Activated CD4-positive, alpha-beta T cell treated with anti-CD3 and anti-CD28 coated beads, Interleukin-2, amount 50 U/mL, for 16 hours (primary cell): ENCODE measurements around the gene C18orf63.

Source experiments
- DNase-seq: peaks from one replicate; pipeline ENCODE4 v3.0.0-alpha.2; 2020

The C18orf63 gene

DNA sequence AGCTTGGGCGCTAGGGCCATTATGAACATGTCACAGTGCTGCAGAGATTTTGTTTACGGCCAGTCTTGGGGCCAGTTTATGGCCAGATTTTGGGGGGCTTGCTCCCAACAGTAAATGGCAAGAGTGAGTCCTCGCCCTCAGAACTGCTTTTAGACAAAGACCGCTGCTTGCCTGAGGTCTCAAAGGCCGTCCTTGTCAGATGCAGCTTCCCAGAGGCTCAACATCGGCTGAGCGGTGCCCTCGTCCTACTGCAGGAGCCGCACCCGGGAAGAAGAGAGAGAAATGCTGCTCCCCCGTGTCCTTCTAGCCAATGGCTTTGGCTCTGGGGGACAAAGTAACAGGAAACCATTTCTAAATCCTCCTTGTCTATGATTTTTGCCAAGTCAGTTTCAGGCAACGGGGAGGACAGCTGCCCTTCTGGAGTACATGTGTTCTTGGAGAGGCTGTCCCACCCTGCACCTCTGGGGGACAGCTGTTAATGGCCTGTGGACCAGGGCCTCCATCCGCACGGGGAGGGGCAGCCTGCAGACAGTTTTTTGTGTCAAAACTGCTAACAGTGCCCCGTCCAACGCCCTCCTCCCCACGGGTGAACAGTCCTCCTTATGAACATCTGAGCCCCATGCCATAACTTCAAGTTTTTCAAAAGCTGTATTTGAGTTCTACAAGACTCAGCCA, 66.1 kb downstream of the C18orf63 start:
- no peak for DNase-seq

DNA sequence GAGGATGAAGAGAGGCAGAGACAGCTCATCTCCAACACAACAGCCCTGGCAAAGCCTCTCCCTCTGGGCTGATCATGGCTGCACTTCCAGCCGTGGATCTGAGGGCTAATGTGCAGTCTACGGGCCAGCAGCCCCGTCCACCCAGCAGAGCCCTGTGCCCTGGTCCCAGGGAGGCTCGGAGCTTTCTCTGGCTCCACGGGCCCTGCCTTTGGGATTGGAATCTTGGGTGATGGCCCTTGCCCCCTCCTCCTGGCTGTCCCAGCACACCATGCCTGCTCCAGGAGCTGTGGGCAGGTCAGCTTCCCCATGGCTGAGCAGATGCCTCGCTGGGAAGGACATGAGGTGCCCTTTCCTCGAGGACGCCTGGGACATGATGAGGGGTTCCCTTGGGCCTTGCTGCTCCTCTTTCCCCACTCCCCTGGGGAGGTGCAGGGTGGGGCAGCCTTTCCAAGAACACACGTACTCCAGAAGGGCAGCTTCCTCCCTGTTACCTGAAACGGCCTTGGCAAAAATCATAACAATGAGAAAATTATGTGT, 66.9 kb downstream of the C18orf63 start:
- DNase-seq = no peak

DNA sequence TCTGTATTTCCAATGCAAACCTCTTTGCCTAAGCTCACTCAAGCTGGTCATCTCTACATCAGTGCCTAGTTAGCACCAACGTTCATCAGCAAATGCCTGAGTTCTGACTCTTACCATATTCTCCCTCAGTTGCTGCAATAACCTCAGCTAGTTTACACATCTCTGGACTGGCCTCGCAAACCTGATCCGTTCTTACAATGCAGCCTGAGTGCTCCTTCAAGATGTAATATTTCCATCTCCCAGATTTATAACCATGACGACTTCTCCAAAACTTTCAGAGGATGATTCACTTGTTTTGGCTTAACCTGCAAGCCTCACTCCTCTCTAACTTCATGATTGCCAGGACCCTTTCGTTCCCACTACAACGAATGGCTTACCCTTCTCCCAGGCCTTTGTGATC, 71.7 kb downstream of the C18orf63 start:
- DNase-seq = no peak

DNA sequence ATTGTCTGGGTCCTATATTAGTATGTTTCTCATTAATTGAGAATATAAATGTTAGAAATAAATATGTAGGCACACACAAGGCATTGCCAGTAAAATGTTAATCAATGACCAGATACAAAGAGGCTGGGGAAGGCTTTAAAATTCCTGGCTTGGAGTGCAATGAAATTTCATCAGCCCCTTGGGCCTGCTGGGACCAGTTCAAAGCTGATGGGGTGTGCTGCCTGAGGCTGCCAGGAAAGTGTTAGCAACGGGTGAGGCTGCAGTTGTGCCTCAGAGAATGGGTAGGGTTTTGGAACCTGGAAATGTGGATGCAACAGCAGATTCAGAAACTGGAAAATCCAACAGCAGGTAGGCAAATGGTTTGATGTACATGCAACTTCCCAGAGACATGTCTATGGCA, 72.6 kb downstream of the C18orf63 start:
- DNase-seq = no peak

DNA sequence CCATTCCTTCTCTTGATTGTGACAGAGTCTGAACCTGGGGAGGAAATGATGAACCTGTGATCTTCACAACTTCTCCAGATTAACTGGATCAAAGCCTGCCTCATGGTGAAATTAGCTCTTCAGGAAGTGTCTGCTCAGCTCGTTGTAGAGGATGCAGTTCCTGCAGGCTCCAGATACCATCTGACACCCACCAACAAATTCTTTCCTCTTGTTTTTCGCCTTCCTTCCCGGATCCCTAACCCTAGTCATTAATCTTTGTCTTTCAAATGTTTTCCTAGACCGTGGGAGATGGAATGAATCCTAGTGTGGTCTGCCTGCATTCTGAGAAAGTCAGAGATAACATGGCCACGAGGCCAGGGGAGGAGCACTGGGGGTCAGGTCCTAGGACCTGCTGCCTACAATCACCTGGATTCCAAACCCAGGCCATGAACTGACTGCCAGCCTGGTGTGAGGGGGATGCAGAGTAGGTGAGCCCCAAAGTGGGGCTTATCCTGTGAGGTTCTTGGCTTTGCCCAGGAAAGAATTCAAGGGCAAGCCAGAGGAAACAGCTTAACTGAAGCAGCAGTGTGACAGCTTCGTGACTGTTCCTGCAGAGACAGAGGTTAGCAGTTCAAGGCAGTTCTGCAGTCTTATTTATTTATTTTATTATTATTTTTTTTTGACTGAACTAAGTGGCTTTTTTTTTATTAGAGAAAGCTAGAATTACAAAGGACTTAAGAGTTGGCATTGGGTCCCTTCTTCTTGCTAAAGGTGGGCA, 73.7 kb downstream of the C18orf63 start:
- no peak for DNase-seq

DNA sequence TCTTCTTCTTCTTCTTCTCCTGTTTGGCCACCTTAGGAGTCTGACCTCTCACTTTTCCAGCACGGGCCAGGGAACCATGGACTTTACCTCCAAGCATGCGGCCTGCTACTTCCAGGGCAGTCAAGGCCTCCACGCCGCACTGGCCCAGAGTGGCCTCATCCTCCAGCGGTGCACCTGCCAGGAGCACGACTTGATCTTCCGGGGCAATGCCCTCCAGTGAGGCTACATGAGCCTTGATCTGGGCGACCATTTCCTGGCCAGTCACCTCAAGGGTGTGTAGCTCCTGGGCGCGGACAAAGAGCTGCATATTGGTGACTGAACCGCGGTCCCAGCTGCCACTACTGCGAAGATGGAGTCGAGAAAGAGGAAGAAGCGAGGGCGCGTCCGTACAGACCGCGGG, 74.4 kb downstream of the C18orf63 start:
- DNase-seq = no peak

DNA sequence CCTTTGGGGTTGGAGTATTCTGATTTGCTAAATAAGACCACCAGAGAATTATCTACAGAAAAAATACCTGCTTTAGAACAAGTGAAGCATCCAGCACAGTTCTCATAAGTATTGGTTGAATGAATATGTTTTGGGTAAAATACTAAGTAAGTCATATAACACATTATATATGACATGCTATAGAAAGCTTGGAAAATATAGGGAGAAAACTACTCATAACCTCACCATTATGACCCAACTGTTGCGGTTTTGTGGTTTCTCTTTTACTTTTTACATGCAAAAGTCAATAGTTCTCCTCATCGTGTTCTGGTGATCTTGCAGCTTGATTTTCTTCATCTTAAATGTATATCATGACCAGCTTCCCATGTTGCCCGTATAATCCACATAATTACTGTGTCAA, 75.3 kb downstream of the C18orf63 start:
- DNase-seq = peak; percentile 31

DNA sequence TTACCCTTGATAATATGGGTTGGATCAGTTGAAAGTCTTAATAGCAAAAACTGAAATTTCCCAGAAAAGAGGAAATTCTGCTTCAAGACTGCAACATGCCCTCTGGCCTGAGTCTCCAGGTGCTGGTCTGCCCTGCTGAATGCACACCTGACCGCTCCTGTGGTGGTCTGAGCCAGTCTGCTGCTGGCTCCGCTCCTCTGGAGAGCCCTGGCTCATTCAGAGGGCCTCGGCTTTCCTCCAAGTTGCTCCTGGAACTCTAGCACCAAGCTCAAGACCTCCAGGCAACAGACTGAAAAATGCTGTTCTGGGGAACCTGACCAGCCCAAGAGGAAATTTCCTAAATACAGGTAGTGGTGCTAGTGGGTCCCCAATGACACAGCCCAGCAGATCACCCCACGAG, 76.7 kb downstream of the C18orf63 start:
- DNase-seq = no peak

DNA sequence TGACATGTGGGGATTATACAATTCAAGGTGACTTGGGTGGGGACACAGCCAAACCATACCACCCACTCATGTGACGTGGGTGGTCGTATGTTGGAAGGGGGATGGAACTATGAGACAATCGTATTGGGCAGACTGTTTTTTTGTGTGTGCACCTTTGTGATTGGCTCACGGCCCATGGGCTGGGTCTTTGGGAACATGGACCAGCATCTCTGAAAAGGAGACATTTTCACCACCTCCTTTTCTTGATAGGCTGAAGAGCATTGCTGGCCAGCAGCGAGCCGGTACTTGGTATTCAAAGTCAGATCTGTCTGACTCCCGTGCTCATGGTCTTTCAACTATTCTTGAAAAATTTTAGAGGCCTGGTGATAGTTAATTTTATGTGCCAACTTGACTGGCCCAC, 79.4 kb downstream of the C18orf63 start:
- no peak for DNase-seq

DNA sequence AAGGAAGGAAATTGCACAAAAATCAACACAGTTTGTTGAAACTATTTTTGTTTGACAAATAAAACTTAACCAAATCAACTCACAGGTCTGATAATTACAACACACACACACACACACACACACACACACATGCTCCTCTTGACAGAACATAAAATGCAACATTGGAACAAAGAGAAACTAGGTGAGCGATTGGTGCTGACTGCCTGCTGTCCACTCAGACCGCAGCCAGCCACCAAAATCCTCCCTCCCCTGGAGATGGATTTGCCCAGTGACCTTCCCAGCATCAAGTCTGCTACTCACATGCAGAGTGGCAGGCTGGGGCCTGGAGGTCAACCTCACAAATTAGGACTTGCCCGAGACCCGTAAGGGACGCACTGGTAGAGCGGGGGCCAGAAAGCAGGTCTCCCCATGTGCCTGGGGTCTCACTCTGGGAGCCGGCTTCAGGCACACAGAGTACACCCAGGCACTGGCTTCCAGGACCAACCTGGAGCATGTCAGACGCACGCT, 80.1 kb downstream of the C18orf63 start:
- no peak for DNase-seq

DNA sequence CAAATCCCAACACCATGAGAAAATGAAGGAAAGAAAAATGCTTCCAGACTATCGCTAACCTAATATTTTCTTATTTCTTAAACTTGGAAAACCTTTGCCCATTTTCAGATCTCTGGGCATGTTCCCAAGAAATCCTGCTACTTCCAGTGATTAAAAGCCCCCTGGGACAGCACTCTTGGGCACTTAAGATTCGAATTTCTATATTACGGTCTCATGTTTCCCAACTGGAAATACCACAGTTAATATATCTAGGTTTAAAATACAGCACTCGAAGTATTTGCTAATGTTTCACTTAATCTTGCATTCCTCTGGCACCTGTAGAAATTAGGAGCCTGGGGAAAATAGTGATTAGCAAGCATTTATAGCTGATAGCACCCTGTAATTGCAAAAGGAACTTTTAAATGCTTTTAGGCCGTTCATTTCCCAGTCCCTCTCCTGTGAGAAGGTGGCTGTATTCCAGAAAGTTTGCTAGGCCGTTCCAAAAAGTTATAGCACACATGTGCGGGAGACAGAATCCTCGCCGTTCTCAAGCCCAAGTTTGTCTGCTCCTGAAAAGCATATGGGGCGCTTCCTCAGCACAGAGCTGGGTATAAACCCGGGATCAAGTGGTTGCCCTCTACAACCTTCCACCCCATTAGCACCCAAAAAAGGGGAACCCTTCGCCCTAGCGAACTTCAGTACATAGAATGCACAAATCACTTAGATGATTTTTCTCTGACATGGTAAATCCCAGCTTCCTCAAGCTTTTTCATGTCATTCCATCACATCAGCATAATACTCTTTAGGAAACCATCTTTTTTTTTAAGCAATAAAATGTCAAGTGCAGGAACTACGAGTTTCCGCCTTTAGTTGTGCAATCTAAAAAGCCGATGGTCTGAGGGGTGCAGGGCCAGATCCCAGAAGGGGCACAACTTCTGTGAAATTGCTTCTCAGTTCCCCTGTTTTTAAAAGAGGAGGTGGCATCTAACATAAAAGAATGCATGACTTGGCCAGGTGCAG, 80.8 kb downstream of the C18orf63 start:
- no peak for DNase-seq

DNA sequence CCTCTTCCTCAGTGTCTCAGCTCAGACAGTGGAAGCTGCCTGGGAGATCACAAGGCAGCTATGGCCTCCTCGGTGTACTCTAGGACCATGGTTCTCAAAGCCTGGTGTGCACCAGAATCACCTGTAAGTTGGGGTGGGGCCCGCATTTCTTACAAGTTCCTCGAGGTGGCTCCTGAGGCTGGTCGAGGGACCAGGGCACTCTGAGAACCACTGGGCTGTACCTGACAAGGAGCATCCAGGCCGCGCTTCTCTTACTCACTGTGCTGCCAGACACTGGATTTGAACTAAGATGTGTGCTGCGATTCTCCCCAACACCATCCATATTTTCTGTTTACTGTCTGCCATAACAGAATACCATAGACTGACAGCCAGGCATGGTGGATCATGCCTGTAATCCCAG, 81.9 kb downstream of the C18orf63 start:
- DNase-seq = no peak

DNA sequence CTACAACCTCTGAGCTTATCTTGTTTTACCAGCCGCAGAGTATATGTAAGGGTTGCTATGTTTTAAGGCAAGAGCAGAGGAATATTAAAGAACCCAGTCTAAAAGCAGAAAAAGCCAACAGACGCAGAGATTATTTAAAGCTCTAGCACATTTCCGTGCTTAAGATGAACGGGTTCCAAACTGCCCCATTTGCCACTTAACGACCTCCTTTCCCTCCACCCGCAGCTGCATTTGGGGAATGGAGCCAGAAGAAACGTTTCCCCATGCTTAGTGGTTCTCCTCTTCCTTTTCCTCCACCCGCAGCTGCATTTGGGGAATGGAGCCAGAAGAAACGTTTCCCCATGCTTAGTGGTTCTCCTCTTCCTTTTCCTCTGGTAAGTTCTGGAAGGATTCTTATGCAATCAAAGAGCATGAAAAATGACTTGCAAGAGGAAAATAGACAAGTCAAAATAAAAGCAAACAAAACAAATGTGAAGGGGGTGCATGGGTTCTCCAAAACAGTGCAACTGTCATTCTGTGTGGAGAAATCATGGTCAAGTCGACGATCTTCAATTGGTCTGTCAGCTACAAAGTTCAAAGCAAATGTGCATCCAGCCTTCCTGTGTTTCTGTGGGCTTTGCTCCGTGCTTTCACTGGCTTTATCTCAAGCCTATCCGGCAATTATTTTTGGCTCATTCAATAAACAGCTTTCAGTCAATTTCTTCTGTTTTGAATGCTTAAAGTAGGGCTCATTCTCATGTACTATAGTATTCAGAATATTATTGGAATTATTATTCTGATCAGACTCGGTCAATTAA, 83.7 kb downstream of the C18orf63 start:
- no peak for DNase-seq

DNA sequence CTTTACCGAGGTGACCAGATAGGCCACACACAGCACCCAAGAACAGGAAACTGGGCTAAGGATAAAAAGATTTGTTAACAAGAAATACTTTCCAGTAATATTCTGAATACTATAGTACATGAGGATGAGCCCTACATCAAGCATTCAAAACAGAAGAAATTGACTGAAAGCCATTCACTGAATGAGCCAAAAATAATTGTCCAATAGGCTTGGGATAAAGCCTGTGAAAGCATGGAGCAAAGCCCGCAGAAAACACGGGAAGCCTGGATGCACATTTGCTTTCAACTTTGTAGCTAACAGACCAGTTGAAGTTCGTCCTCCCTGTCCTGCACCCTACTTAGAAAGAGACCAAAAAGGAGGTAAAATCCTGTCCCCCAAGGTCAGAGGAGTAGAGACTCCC, 85.2 kb downstream of the C18orf63 start:
- no peak for DNase-seq

DNA sequence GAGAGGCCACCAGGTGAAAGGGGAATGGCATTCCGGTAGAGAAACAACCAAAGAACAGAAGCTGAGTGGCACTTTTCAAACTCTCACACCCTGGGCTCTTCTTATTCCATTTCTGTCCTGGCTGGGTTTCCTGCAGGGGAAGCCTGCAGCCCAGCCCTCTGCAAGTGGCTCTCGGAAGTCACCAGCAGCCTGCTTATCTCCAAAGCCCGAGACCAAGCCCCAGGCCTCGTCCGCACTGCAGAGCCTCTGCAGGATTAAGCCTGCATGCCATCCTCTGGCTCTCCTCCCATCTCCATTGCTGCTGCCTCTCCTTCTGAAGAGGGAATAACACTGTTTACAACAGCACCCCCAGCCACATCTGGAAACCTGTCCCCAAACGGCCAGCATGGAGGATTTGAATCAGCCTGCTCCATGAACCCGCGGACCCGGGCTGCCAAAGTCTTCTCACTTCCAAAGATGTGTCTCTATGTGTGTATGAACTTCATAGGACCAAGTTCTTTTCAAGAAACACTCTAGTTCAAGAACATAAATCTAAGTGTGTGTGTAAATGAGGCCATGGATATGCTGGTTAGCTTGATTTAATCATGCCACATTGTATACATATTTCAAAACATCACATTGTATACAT, 87.3 kb downstream of the C18orf63 start:
- no peak for DNase-seq

DNA sequence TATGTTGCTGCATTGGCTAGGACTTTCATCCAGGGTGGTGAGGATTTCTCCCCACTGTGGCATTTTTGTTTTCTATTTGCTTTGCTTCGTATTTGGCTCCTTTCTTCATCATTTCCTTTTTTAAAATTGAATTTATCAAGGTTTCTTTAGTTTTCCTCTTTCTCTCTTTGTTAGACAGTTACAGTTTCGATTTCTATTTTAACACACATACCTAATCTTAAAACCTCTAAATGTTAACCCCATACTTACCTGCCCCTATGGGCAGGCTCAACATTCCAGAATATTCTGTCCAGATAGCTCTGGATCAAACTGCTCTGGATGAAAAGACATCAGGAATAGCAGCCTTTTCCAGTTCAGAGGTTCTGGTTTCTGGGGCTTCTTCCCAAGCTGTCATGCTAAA, 92.2 kb downstream of the C18orf63 start:
- no peak for DNase-seq
